K562 (cell line): Measurements from ENCODE around the gene SACM1L. TPM values are rescaled to one million over a fixed set of nuclear protein-coding genes. Genes with fewer than 3 reads are reported as not detected.

Source experiments
- ATAC-seq: fragments of 200-7000 bp; cut with Tn5 transposase; 3 replicates; pipeline ENCODE4 v1.9.1; 2020; ENCODE audit warnings: moderate library complexity
- BruUV-seq: library from RNA; stranded (reverse); fragments of 400-500 nt; replicated peaks from 2 replicates; lab custom pipeline; 2021; lab: Mats Ljungman, UMichigan
- CTCF ChIA-PET: fragments of 300-600 bp; formaldehyde crosslinking; extraction: SDS; loops from one replicate; lab custom pipeline; 2021; ENCODE audit warnings: low intra/inter-chr PET ratio; lab: Yijun Ruan, JAX
- POLR2A ChIA-PET: fragments of 300-600, 350-650 bp; sonication (Branson Sonifier 250); formaldehyde crosslinking; extraction: SDS; loops from one replicate; lab custom pipeline; 2021; ENCODE audit warnings: antibody characterized with exemption, inconsistent platforms; lab: Yijun Ruan, JAX
- DNase-seq, 4 experiments: peaks; one replicate each; pipeline versions ENCODE4 v3.0.0 to v3.0.0-alpha.2; 2011 to 2018; ENCODE audit warnings: low spot score in 3 of 4, mixed read lengths in 3 of 4; ENCODE audit errors: extremely low read depth in 1 of 4
- FAIRE-seq: peaks from 2 replicates; lab custom pipeline; 2011; peaks lifted over from hg19 to GRCh38; lab: Jason Lieb, UNC
- H2AFZ ChIP-seq: 2 replicates; pipeline ENCODE4 v1.6.0; 2011; ENCODE audit warnings: low read depth, low read length, control low read depth, inconsistent platforms
- H3K27ac ChIP-seq: fragments of 200-600 bp; 3 replicates; pipeline ENCODE4 v1.8.0; 2011; ENCODE audit warnings: low read depth, mild to moderate bottlenecking, control low read depth, inconsistent platforms, low read length, moderate library complexity, mixed read lengths; ENCODE audit errors: extremely low read depth
- H3K27me3 ChIP-seq, 2 experiments: fragments of 300-600 bp in 1 of 2; 2 replicates in 1 of 2; 3 replicates in 1 of 2; pipeline versions ENCODE4 v1.6.0 to v1.8.0; 2011; ENCODE audit warnings: inconsistent platforms in 2 of 2, low read length in 2 of 2, mild to moderate bottlenecking in 1 of 2, mixed read lengths in 1 of 2, moderate library complexity in 1 of 2; ENCODE audit not compliant: control insufficient read depth in 2 of 2, insufficient read depth in 2 of 2
- H3K36me3 ChIP-seq: fragments of 300-600 bp; 3 replicates; pipeline ENCODE4 v1.8.0; 2011; ENCODE audit warnings: mild to moderate bottlenecking, low read length, inconsistent platforms; ENCODE audit not compliant: control insufficient read depth, insufficient read depth
- H3K4me1 ChIP-seq, 2 experiments: fragments of 200-600 bp in 1 of 2; replicated peaks in 1 of 2; 2 replicates in 1 of 2; 3 replicates in 1 of 2; pipeline versions ENCODE4 v1.5.1 to v1.8.0; 2011; ENCODE audit warnings: inconsistent platforms in 2 of 2, low read length in 2 of 2, mild to moderate bottlenecking in 1 of 2, mixed read lengths in 1 of 2, moderate library complexity in 1 of 2; ENCODE audit not compliant: control insufficient read depth in 2 of 2, insufficient read depth in 2 of 2
- H3K4me2 ChIP-seq: 2 replicates; pipeline ENCODE4 v1.6.1; 2011; ENCODE audit warnings: low read length, control low read depth, inconsistent platforms, mixed read lengths; ENCODE audit not compliant: insufficient read depth
- H3K4me3 ChIP-seq: fragments of 200-600 bp; sonication (generic), shearing (Covaris generic); 2 replicates; pipeline ENCODE4 v1.5.1; 2016; ENCODE audit warnings: control low read depth, inconsistent platforms
- H3K79me2 ChIP-seq: fragments of 200-600 bp; 3 replicates; pipeline ENCODE4 v1.8.0; 2011; ENCODE audit warnings: low read length, inconsistent platforms; ENCODE audit not compliant: control insufficient read depth, insufficient read depth
- H3K9ac ChIP-seq, 2 experiments: 2 replicates each; pipeline versions ENCODE4 v1.6.0 to v1.6.1; 2011; ENCODE audit warnings: low read depth in 2 of 2, low read length in 2 of 2, control low read depth in 1 of 2, inconsistent platforms in 1 of 2, mild to moderate bottlenecking in 1 of 2, mixed read lengths in 1 of 2; ENCODE audit not compliant: insufficient read depth in 1 of 2
- H3K9me1 ChIP-seq: one replicate; pipeline ENCODE4 v1.6.0; 2011; ENCODE audit warnings: inconsistent platforms, mild to moderate bottlenecking, low read length, moderate library complexity; ENCODE audit not compliant: control insufficient read depth, insufficient read depth
- H3K9me3 ChIP-seq: replicated peaks from 2 replicates; pipeline ENCODE4 v1.5.1; 2011; ENCODE audit warnings: low read depth, low read length, inconsistent platforms; ENCODE audit not compliant: control insufficient read depth, insufficient read depth
- H4K20me1 ChIP-seq: replicated peaks from 2 replicates; pipeline ENCODE4 v1.6.1; 2011; ENCODE audit warnings: low read length, inconsistent platforms, mixed read lengths; ENCODE audit not compliant: control insufficient read depth, insufficient read depth
- AFF1 ChIP-seq, 2 experiments: fragments of 450-650 bp; IDR thresholded peaks; 2 replicates each; pipeline ENCODE4 v1.6.1; 2018; ENCODE audit warnings: mild to moderate bottlenecking in 2 of 2, low read depth in 1 of 2; ENCODE audit not compliant: partially characterized antibody in 2 of 2
- GABPA ChIP-seq: fragments of 200-800 bp; sonication (Bioruptor generic); conservative IDR thresholded peaks from 2 replicates; pipeline ENCODE4 v1.6.1; 2016; ENCODE audit warnings: low read depth, missing genetic modification characterization, missing compliant biosample characterization
- IRF1 ChIP-seq: sonication (generic); formaldehyde crosslinking; IDR thresholded peaks from 2 replicates; pipeline ENCODE4 v1.8.0; 2022; ENCODE audit warnings: missing genetic modification reagents, mild to moderate bottlenecking, borderline replicate concordance
- MEIS2 ChIP-seq: fragments of 450-650 bp; IDR thresholded peaks from 2 replicates; pipeline ENCODE4 v1.6.1; 2014; ENCODE audit warnings: mild to moderate bottlenecking; ENCODE audit not compliant: partially characterized antibody
- SAFB ChIP-seq: fragments of 200-400 bp; formaldehyde crosslinking; IDR thresholded peaks from 2 replicates; pipeline ENCODE4 v1.6.1; 2017; ENCODE audit warnings: low read depth, low read length, borderline replicate concordance
- SMAD2 ChIP-seq: fragments of 150-350 bp; IDR thresholded peaks from 2 replicates; pipeline ENCODE4 v1.6.1; 2014; ENCODE audit warnings: low read depth, mild to moderate bottlenecking, low read length
- SPI1 ChIP-seq: IDR thresholded peaks from 2 replicates; pipeline ENCODE4 v1.6.1; 2011; ENCODE audit warnings: low read depth, low read length, control low read depth, borderline replicate concordance
- TBL1XR1 ChIP-seq, 2 experiments: IDR thresholded peaks; 2 replicates each; pipeline ENCODE4 v1.6.1; 2012; ENCODE audit warnings: improper control_type of control experiment in 2 of 2, low read length in 2 of 2, mild to moderate bottlenecking in 1 of 2
- WGBS: fragments of 100-300 bp; shearing (Covaris generic); methylation state at CpG from one replicate; pipeline ENCODE4 v1.1.6; 2016; ENCODE audit warnings: low coverage, mixed read lengths; ENCODE audit not compliant: insufficient coverage; ENCODE audit errors: missing lambda C conversion rate; 5-methylcytosine and 5-hydroxymethylcytosine counted together
- in situ Hi-C: fragments of 300-500 bp; cut with MboI; formaldehyde crosslinking; loops from 4 replicates; pipeline ENCODE4 v1.15.0; 2018; ENCODE audit warnings: inconsistent platforms, mixed read lengths
- intact Hi-C: fragments of 100-400 bp; cut with micrococcal nuclease; formaldehyde crosslinking; loops from 2 replicates; pipeline ENCODE4 v1.14.2; 2022
- polyA plus RNA-seq, 8 experiments: library from polyadenylated mRNA; depleted of rRNA in 4 of 8; stranded (reverse) in 5 of 8; unstranded in 3 of 8; fragments of >200 nt; fragmentation: Nextera tagmentation in 2 of 8; fragmentation: Illumina TruSeq in 1 of 8; extraction: Ambion mirVana in 2 of 8; extraction: Trizol in 1 of 8; gene quantifications; 2 replicates each; pipeline versions ENCODE4 v1.2.1 to v1.2.3, GENCODE V29; 2011 to 2014; ENCODE audit warnings: inconsistent platforms in 1 of 8, missing spikeins in 1 of 8
- total RNA-seq, 7 experiments: library from RNA; depleted of rRNA in 6 of 7; stranded (reverse); fragments of >200 nt in 6 of 7; fragmentation: Illumina TruSeq in 2 of 7; extraction: Trizol in 2 of 7; gene quantifications; 2 replicates each; pipeline versions ENCODE4 v1.2.1 to v1.2.3, GENCODE V29; 2011 to 2021; ENCODE audit warnings: low replicate concordance in 1 of 7

The SACM1L gene
- total and polyA plus RNA-seq, 9 of the 15 experiments (the other 6 are each of a cell fraction or from before 2014, with no cell fraction given) = 25.7 to 67.2 (median 40.3) TPM

- Histone ChIP-seq H2AFZ (peak overlapping the region; percentile 88), H4K20me1 (no peaks in the 10 kb centered on the region), H3K27me3 (no peaks in the 10 kb centered on the region), H3K4me3 (peak overlapping the region; percentile 89; the same call in 1 of the 2 replicates), H3K9ac (peak overlapping the region in 1 of 2 experiments; percentile 64; a peak in 2 of 4 replicates), H3K4me1 (peaks cover 8 to 24% of the 10 kb centered on the region in 2 experiments; a peak in 4 of 5 replicates), H3K9me1 (no peaks in the 10 kb centered on the region), H3K4me2 (peak overlapping the region; percentile 98), H3K27ac (peak overlapping the region; percentile 72; the same call in 2 of the 3 replicates), H3K79me2 (peaks cover 36% of the 10 kb centered on the region), H3K9me3 (0 out of 2 replicates have a peak, but pooled peaks cover 2% of the 10 kb centered on the region), H3K36me3 (peaks cover 19% of the 10 kb centered on the region; the same call in 2 of the 3 replicates)
- FAIRE-seq (no peak), DNase-seq (no peak), ATAC-seq (no peak)
- in situ Hi-C loops = no loop called here
- intact Hi-C loops = no loop called here
- BruUV-seq = no TSS peak
- ChIA-PET POLR2A (no interaction called here), CTCF (no interaction called here)
- TF ChIP-seq GABPA (tag) (no peak), SPI1 (peak; percentile 64; the same call in 1 of the 2 replicates)
- 20% methylated on average over 4 of the region's 4 CpGs for WGBS
These were observed 1.4 kb upstream of the SACM1L start for GRCh38 chr3:45687828-45688193.

- no peaks in the 10 kb centered on the region for H3K9me1 ChIP-seq
- H3K27ac ChIP-seq = peak overlapping the region; percentile 72
- H3K27me3 ChIP-seq = no peaks in the 10 kb centered on the region
- WGBS = 2% methylated on average over 35 of the region's 35 CpGs
- ChIA-PET CTCF (no interaction called here), POLR2A (interaction anchor here (0.6 kb wide), 1 partner anchor 1071 kb away, joined by 3 read pairs; no protein-coding TSS in a partner anchor)
- no peaks in the 10 kb centered on the region for H3K9me3 ChIP-seq
- BruUV-seq = no TSS peak
- ATAC-seq = peak; percentile 46
- FAIRE-seq = no peak
- peak overlapping the region; percentile 89 for H3K4me3 ChIP-seq
- H2AFZ ChIP-seq = peak overlapping the region; percentile 88
- peaks cover 41% of the 10 kb centered on the region for H3K79me2 ChIP-seq
- intact Hi-C loops = no loop called here
- peak overlapping the region; percentile 64 to 91 for H3K9ac ChIP-seq
- peak; percentile 64 to 82 (median 72) for DNase-seq
- H3K4me2 ChIP-seq = peak overlapping the region; percentile 98
- H3K36me3 ChIP-seq = peaks cover 24% of the 10 kb centered on the region
- peaks cover 8 to 27% of the 10 kb centered on the region in 2 experiments; a peak in 4 of 5 replicates for H3K4me1 ChIP-seq
- in situ Hi-C loops = no loop called here
- H4K20me1 ChIP-seq = peaks cover 4% of the 10 kb centered on the region; the same call in 1 of the 2 replicates
- peak; percentile 14 for TF ChIP-seq MEIS2
- peak in 1 of 2 experiments; percentile 34 for TF ChIP-seq AFF1 (IDR thresholded peaks at IDR 0.05; ENCODE audit: low read depth in 1 of 2, partially characterized antibody in 2 of 2)
- TF ChIP-seq IRF1 (CRISPR knock-in tag) = peak; percentile 92; the same call in 1 of the 2 replicates
- TF ChIP-seq TBL1XR1 (IDR thresholded peaks at IDR 0.05; ENCODE audit: low read length in 2 of 2) = 0 out of 4 replicates have a peak, but pooled peaks of 1 of the 2 experiments have one; percentile 10
- TF ChIP-seq SMAD2 = no peak
- TF ChIP-seq SAFB = no peak
These were observed 858 bp upstream of the SACM1L start for GRCh38 chr3:45688194-45688881.
